ENCODE measurements around the gene FOXP1.

The FOXP1 gene

GRCh38 chr3:71191031-71191482, 392.5 kb downstream of the FOXP1 start:
- no peak for DNase-seq

GRCh38 chr3:71189480-71189879, 394.0 kb downstream of the FOXP1 start:
- no peak for DNase-seq

GRCh38 chr3:71187715-71188114, 395.8 kb downstream of the FOXP1 start:
- DNase-seq = no peak

GRCh38 chr3:71186801-71187200, 396.7 kb downstream of the FOXP1 start:
- no peak for DNase-seq

DNA sequence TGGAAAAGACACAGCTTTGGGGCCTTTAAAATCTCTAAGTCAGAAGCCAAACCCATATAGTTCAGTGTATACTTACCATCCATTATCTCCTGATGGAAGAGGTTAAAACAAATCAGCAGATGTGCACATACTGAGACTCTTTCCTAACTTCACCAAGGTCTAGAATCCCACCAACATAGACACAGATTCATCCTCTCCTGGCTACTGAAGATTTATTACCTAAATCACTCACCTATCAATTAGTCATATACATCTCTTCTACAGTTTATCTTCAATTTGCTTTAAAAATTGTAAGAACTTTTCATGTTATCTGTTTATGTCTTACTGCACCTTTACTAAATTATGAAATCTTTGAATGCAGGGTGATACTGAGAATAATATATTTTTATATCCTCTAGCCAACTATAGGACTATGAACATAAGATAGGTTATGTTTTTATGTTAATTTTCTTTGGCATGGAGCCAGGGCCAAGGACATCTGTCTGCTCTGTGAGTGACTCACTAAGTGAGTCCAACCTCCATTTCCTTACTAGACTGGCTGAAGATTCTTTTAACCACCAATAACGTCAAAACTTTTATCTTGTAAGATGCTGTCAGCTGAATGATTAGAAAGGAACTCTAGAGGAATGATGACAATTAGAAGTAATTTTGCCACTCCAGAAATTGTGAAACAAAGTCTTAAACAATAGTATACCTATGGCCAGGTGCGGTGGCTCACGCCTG, 397.6 kb downstream of the FOXP1 start:
- no peak for DNase-seq

DNA sequence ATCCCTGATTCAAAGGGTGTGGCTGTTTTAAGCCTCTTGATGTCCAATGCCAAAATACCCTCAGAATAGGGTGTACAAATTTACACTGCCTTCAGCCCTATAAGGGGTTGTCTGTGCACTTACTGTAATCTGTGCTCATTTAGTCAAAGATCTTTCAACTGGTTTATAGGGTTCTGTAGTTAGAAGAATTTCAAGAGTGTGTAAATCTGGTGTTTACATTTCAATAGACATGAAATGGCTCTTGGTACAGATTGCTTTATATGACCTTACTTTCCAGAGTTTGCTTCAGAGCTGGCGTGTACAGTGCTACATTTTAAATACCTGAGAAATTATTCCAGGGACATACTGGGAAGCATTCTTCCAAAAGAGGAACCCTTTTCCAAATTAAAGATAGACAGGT, 399.3 kb downstream of the FOXP1 start:
- no peak for DNase-seq

DNA sequence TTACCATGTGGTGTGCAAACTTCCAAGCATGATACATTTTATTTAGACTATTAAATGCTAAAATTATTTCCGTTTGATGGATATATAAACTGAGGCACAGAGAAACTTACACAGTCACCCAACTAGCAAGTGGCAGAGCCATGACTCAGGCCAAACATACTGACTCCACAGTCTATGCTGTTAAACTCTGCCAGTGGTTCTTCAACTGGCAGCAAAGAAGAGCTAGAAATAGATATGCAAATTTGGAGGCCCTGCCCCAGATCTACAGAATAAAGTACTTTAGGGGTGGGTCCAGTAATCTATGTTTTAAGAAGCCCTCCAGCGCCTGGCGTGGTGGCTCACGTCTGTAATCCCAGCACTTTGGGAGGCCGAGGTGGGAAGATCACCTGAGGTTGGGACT, 400.0 kb downstream of the FOXP1 start:
- no peak for DNase-seq

DNA sequence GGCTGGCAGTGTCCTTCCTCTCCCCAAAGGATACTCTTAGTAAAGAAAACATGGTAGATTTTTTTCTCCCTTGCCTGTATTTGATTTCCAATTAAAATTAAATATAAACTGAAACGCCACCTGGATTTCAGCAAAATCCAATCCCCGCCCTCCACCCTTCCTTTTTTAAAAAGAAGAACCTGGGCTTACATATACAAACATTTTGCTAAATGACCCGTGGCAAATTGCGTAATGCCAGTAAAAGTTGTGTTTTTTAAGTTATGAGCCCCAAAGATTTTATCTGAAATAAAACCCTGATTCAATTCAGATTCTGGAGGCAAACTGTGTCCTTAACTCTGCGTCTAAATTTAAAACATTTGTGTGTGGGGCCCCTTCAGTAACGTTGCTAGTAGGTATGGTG, 403.0 kb downstream of the FOXP1 start:
- no peak for DNase-seq

DNA sequence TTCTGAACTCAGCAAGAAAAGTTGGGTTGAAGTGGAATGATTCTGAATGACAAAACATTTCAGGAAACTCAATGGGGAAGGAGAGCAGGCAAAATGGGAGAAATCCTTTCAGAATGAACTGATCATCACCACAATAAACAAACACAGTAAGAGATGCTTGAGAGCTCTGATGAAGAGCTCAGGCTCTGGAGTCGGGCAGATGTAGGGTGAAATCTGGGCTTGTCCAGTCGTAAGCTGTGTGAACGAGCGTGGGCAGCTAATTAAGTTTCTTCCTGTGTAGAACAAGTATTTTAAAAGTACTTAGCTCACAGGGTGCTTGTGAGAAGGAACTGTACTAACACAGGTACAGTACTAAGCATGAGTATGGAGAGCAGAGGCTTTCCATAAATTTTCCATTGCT, 406.2 kb downstream of the FOXP1 start:
- DNase-seq = no peak

- DNase-seq = no peak
These were observed 407.2 kb downstream of the FOXP1 start for GRCh38 chr3:71176366-71176765.

GRCh38 chr3:71175691-71176365, 407.7 kb downstream of the FOXP1 start:
- no peak for DNase-seq

GRCh38 chr3:71172951-71173350, 410.6 kb downstream of the FOXP1 start:
- no peak for DNase-seq

- DNase-seq = no peak
These were observed 411.3 kb downstream of the FOXP1 start for GRCh38 chr3:71172189-71172588.

- no peak for DNase-seq
These were observed 412.3 kb downstream of the FOXP1 start for GRCh38 chr3:71171247-71171646.

DNA sequence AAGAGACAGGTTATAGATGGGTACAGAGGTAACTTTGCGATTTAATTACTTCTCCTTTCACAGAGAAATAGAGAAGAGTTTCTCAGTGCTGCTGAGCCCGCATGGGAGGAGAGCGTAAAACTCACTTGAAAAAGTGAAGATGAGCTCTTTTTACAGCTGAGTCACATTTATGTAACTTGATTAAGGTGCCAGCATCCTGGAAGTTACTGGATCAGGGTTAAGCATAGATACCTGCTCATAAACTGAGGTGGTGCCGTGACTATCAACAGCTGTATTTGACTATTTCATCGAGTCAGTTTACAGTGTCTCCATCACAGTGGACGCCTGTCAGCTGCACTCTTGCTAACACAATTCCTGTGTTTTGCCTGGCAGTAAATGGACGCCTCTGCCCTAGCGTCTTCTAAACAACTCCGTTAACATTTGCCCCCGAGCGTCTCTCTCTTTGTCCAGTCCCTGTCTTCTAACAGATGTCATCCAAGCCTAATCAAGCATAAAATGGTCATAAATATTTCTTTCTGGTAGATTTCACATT, 414.6 kb downstream of the FOXP1 start:
- no peak for DNase-seq

GRCh38 chr3:71168121-71168721, 415.3 kb downstream of the FOXP1 start:
- DNase-seq = no peak

GRCh38 chr3:71166339-71167240, 416.9 kb downstream of the FOXP1 start:
- DNase-seq = no peak

GRCh38 chr3:71164881-71165280, 418.6 kb downstream of the FOXP1 start:
- no peak for DNase-seq

GRCh38 chr3:71163198-71163918, 420.2 kb downstream of the FOXP1 start:
- no peak for DNase-seq

- DNase-seq = no peak
These were observed 421.3 kb downstream of the FOXP1 start for GRCh38 chr3:71162221-71162620.

- no peak for DNase-seq
These were observed 422.6 kb downstream of the FOXP1 start for GRCh38 chr3:71160785-71161546.
